Muscle of leg (tissue), 11 donors: ENCODE measurements around the gene NANOS2. TPM values are rescaled to one million over a fixed set of nuclear protein-coding genes. Genes with fewer than 3 reads are reported as not detected.

Experiments
- DNase-seq: peaks from one replicate; pipeline ENCODE4 v3.0.0; 2013
- H3K27ac ChIP-seq: one replicate; pipeline ENCODE4 v1.5.1; 2013; ENCODE audit warnings: mild to moderate bottlenecking, low read length, control low read depth
- H3K27me3 ChIP-seq: one replicate; pipeline ENCODE4 v1.6.1; 2013; ENCODE audit warnings: low read length; ENCODE audit not compliant: control insufficient read depth, insufficient read depth
- H3K36me3 ChIP-seq: one replicate; pipeline ENCODE4 v1.6.1; 2013; ENCODE audit warnings: low read length; ENCODE audit not compliant: control insufficient read depth, insufficient read depth
- H3K4me1 ChIP-seq: one replicate; pipeline ENCODE4 v1.6.1; 2013; ENCODE audit warnings: low read length; ENCODE audit not compliant: control insufficient read depth, insufficient read depth
- H3K4me3 ChIP-seq: one replicate; pipeline ENCODE4 v1.5.1; 2013; ENCODE audit warnings: low read length, control low read depth
- H3K9me3 ChIP-seq: replicated peaks from 2 replicates; pipeline ENCODE4 v1.6.1; 2013; ENCODE audit warnings: low read depth, low read length; ENCODE audit not compliant: control insufficient read depth
- WGBS: methylation state at CpG from one replicate; pipeline ENCODE4 v1.1.5; 2013; ENCODE audit warnings: missing lambda C conversion rate; ENCODE audit not compliant: insufficient coverage; 5-methylcytosine and 5-hydroxymethylcytosine counted together
- polyA plus RNA-seq, 8 donors: library from polyadenylated mRNA; unstranded; fragments of 120-200 nt; gene quantifications; one replicate each; pipeline versions ENCODE4 v1.2.1 to v1.2.3, GENCODE V29; 2013; ENCODE audit warnings: inconsistent platforms in 1 of 8, low replicate concordance in 1 of 8; ENCODE audit not compliant: insufficient read length in 8 of 8, insufficient read depth in 1 of 8
- total RNA-seq: library from RNA; stranded (reverse); fragments of 120-200 nt; gene quantifications from one replicate; pipeline ENCODE4 v1.2.4, GENCODE V29; 2013

Gene NANOS2
- total and polyA plus RNA-seq, 9 donors, result not detected

- no peak for DNase-seq
- Histone ChIP-seq H3K4me3 (no peak overlapping the region), H3K27ac (no peak overlapping the region), H3K27me3 (peaks cover 4% of the 10 kb centered on the region), H3K36me3 (no peaks in the 10 kb centered on the region), H3K4me1 (peaks cover 9% of the 10 kb centered on the region), H3K9me3 (no peaks in the 10 kb centered on the region)
- WGBS, result 89% methylated on average over 2 of the region's 3 CpGs
Observed at GRCh38 chr19:45906221-45906620, 8.4 kb downstream of the NANOS2 start.

DNA sequence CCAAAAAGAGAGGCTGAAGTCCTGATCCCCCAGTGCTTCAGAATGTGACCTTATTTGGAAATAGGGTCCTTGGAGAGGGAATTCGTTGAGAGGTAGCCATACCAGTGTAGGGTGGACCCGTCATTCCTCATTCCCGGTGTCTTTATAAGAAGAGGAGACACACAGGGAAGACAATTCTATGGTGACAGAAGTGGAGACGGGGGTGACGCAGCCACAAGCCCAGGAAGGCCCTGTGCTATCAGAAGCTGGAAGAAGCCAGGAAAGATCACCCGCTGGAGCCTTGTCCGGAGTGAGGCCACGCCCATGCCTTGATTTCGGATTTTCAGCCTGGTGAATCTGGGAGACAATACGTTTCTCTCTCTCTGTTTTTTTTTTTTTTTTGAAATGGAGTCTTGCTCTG lies 9.6 kb downstream of the NANOS2 start:
- WGBS, result 82% methylated on average over 6 of the region's 10 CpGs
- DNase-seq, result no peak
- no peak overlapping the region for H3K4me3 ChIP-seq

DNA sequence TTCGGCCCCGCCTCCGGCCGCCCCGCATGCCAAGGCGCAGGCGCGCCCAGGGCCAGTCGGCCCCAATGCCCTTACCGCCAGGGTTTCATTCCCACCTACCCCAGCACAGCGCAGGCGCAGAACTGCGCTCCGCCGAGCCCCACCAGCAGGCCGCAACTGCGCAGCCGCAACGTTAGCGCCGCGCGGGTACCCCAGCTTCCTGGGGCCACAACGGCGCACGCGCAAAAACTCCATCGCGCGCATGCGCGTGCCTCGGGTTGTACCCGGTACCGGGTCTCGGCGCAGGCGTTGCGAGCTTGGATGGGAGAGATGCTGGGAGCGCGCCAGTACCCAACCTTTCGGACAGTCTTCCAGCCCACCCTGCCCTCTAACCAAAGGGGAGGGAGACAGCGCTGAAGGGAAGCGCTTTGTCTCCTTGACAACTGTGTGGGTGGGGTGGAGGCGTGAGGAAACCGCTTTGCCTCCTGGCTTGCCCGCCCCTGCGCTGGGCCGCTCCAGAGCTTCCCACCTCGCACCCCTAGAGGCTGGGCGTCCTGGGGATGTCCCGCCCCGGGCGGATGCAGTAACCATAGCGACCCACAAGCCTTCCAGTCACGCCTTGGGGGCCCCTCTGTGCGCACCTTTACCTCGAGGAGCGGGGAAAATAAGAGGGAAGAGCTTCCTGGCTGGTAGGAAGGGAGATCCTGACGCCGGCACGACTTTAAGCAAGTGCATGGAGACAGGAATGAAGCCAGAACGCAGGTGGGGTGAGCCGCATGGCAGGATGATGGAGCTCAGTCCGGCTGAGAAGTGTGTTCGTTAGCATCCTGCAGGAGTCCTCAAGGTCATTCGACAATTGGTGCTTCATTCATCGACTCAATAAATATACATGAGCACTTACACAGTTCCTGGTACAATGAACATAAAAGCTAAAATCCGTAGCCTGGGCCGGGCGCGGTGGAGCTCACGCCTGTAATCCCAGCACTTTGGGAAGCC lies 11.6 kb downstream of the NANOS2 start:
- H3K4me3 ChIP-seq, result peak overlapping the region; percentile 79
- H3K27me3 ChIP-seq, result peaks cover 4% of the 10 kb centered on the region
- peaks cover 13% of the 10 kb centered on the region for H3K4me1 ChIP-seq
- WGBS, result under 1% methylated on average over 51 of the region's 73 CpGs
- peak overlapping the region; percentile 67 for H3K27ac ChIP-seq
- DNase-seq, result peak; percentile 99
- H3K36me3 ChIP-seq, result peaks cover 19% of the 10 kb centered on the region
- H3K9me3 ChIP-seq, result no peaks in the 10 kb centered on the region

More for the DNA sequence above, 9.6 kb downstream of the NANOS2 start:
- peaks cover 5% of the 10 kb centered on the region for H3K36me3 ChIP-seq
- H3K27ac ChIP-seq, result no peak overlapping the region
- H3K27me3 ChIP-seq, result peaks cover 4% of the 10 kb centered on the region
- peaks cover 13% of the 10 kb centered on the region for H3K4me1 ChIP-seq
- H3K9me3 ChIP-seq, result no peaks in the 10 kb centered on the region

- Histone ChIP-seq H3K36me3 (peaks cover 25% of the 10 kb centered on the region), H3K4me1 (peaks cover 13% of the 10 kb centered on the region), H3K4me3 (peak within 1 kb of the TSS; percentile 79), H3K9me3 (no peaks in the 10 kb centered on the region), H3K27ac (peak within 1 kb of the TSS; percentile 67), H3K27me3 (peaks cover 4% of the 10 kb centered on the region)
- under 1% methylated on average over 36 of the region's 47 CpGs for WGBS
- peak; percentile 36 for DNase-seq
Observed at GRCh38 chr19:45901912-45902650, 12.5 kb downstream of the NANOS2 start, which contains the start of gene MYPOP. MYPOP (minus strand) TSS chr19:45902613; CDS start chr19:45901773, 840 bp downstream.

DNA sequence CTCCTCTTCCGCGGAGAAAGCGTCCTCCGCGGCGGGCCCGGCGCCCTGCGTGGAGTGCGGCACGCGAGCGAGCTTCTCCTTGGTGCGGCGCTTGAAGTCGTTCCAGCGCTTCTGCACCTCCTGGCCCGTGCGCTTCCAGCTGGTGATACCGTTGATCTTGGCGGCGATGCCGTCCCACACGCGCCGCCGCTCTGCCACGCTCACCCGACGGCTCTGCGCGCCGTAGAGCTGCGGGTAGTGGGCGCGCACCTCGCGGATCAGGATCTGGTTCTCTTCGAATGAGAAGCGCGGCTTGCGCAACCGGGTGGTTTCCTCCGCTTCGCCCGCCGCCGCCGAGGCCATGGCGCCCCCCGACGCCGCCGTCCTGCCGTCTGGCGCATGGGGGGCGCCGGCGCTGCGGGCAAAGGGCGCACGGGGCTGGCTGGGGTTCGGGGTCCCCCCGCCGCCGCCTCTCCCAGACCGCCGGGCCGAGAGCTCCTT lies 13.1 kb downstream of the NANOS2 start:
- H3K27me3 ChIP-seq, result peaks cover 4% of the 10 kb centered on the region
- DNase-seq, result peak; percentile 46
- H3K36me3 ChIP-seq, result peaks cover 25% of the 10 kb centered on the region
- no peak overlapping the region for H3K27ac ChIP-seq
- H3K9me3 ChIP-seq, result no peaks in the 10 kb centered on the region
- H3K4me3 ChIP-seq, result peak overlapping the region; percentile 67
- 2% methylated on average over 62 of the region's 69 CpGs for WGBS
- peaks cover 13% of the 10 kb centered on the region for H3K4me1 ChIP-seq

DNA sequence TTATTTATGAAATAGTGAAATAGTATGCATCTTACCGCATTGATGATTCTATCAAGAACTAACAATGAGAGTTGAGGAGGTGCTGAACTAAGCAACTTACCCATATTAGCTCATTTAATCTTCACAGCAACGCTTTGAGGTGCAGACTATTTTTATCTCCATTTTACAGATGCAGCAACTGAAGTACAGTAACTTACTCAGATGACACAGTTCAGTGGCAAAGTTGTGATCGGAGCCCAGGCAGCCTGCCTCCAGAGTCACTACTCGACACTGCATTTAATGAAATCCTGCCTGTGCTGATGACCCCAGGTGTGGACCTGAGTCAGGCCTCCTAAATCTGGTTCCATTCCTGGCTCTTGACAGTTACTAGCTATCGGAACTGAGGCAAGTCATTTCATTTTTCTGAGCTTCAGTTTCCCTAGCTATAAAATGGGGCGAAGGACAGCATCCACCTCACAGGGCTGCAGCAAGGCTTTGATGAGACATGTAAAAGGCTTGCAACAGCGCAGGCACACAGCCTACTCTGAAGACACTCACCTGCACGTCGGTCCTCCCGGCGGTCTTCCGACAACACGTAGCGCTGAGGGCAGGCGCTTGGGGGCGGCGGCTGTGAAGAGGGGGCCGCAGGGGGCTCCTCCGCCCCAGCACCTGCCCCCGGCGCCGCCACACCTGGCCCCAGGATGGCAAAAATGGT lies 13.7 kb downstream of the NANOS2 start:
- 30% methylated on average over 21 of the region's 22 CpGs for WGBS
- no peak for DNase-seq
- Histone ChIP-seq H3K27ac (no peak overlapping the region), H3K36me3 (peaks cover 25% of the 10 kb centered on the region), H3K9me3 (no peaks in the 10 kb centered on the region), H3K4me1 (peaks cover 13% of the 10 kb centered on the region), H3K4me3 (peak overlapping the region; percentile 37), H3K27me3 (peaks cover 4% of the 10 kb centered on the region)

- 97% methylated on average over 2 of the region's 4 CpGs for WGBS
Observed at GRCh38 chr19:45899919-45900589, 14.5 kb downstream of the NANOS2 start.

DNA sequence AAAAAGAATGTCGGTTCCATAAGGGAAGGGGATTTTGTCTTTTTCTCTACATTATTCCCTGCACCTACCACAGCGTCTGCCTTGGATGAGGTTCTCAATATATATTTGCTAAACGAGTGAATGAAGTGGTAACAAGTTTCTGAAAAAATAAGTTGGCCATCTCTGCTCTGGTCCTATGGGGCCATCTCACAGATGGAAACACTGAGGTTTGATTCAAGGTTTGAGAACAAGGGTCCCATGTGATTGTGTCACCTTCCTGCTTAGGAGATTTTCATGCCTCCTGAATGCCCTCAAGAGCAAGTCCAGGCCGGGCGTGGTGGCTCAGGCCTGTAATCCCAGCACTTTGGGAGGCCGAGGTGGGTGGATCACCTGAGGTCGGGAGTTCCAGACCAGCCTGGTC lies 15.3 kb downstream of the NANOS2 start:
- Histone ChIP-seq H3K27me3 (peaks cover 4% of the 10 kb centered on the region), H3K36me3 (peaks cover 34% of the 10 kb centered on the region), H3K4me3 (no peak overlapping the region), H3K27ac (no peak overlapping the region), H3K4me1 (peaks cover 13% of the 10 kb centered on the region), H3K9me3 (no peaks in the 10 kb centered on the region)
- no peak for DNase-seq
- WGBS, result 100% methylated on average over 1 of the region's 7 CpGs

More at GRCh38 chr19:45899919-45900589, 14.5 kb downstream of the NANOS2 start:
- H3K4me3 ChIP-seq, result no peak overlapping the region
- no peaks in the 10 kb centered on the region for H3K9me3 ChIP-seq
- peaks cover 13% of the 10 kb centered on the region for H3K4me1 ChIP-seq
- peaks cover 32% of the 10 kb centered on the region for H3K36me3 ChIP-seq
- H3K27me3 ChIP-seq, result peaks cover 4% of the 10 kb centered on the region
- DNase-seq, result no peak
- H3K27ac ChIP-seq, result no peak overlapping the region

- H3K9me3 ChIP-seq, result no peaks in the 10 kb centered on the region
- H3K4me1 ChIP-seq, result peaks cover 7% of the 10 kb centered on the region
- H3K4me3 ChIP-seq, result no peak overlapping the region
- peaks cover 34% of the 10 kb centered on the region for H3K36me3 ChIP-seq
- H3K27me3 ChIP-seq, result peaks cover 2% of the 10 kb centered on the region
- DNase-seq, result no peak
- WGBS, result 75% methylated on average over 5 of the region's 8 CpGs
- H3K27ac ChIP-seq, result no peak overlapping the region
Observed at GRCh38 chr19:45897261-45897812, 17.2 kb downstream of the NANOS2 start.
